Endodermal cell (in vitro differentiated cells): Measurements from ENCODE around the gene SOCS1. TPM values are rescaled to one million over a fixed set of nuclear protein-coding genes. Genes with fewer than 3 reads are reported as not detected.

Experiments used
- DNase-seq: peaks from one replicate; pipeline ENCODE4 v3.0.0-alpha.2; 2017
- H3K27ac ChIP-seq: 2 replicates; pipeline ENCODE4 v1.5.1; 2013; ENCODE audit warnings: mild to moderate bottlenecking, low read depth, low read length, moderate library complexity
- H3K27me3 ChIP-seq: 2 replicates; pipeline ENCODE4 v1.6.1; 2013; ENCODE audit warnings: mild to moderate bottlenecking, low read length, moderate library complexity; ENCODE audit not compliant: insufficient read depth, control insufficient read depth, poor library complexity, severe bottlenecking
- H3K36me3 ChIP-seq: 2 replicates; pipeline ENCODE4 v1.7.0; 2013; ENCODE audit warnings: mild to moderate bottlenecking, low read length, moderate library complexity; ENCODE audit not compliant: control insufficient read depth, insufficient read depth
- H3K4me1 ChIP-seq: one replicate; pipeline ENCODE4 v1.7.0; 2013; ENCODE audit warnings: low read length; ENCODE audit not compliant: control insufficient read depth, insufficient read depth
- H3K4me3 ChIP-seq: 2 replicates; pipeline ENCODE4 v1.5.1; 2013; ENCODE audit warnings: mild to moderate bottlenecking, low read length, moderate library complexity
- H3K9ac ChIP-seq: 2 replicates; pipeline ENCODE4 v1.6.1; 2013; ENCODE audit warnings: mild to moderate bottlenecking, low read length, moderate library complexity; ENCODE audit not compliant: poor library complexity, severe bottlenecking; ENCODE audit errors: extremely low read depth
- H3K9me3 ChIP-seq: 2 replicates; pipeline ENCODE4 v1.6.1; 2013; ENCODE audit warnings: mild to moderate bottlenecking, low read length, moderate library complexity; ENCODE audit not compliant: control insufficient read depth
- H3K27ac Mint-ChIP-seq: 2 replicates; pipeline ENCODE4 v1.8.0; 2020; ENCODE audit warnings: mixed read lengths
- H3K27me3 Mint-ChIP-seq: 2 replicates; pipeline ENCODE4 v1.8.0; 2021; ENCODE audit warnings: mild to moderate bottlenecking, mixed read lengths; ENCODE audit not compliant: insufficient read depth
- H3K36me3 Mint-ChIP-seq: 2 replicates; pipeline ENCODE4 v1.8.0; 2020; ENCODE audit warnings: low read depth, mixed read lengths
- H3K4me1 Mint-ChIP-seq: 2 replicates; pipeline ENCODE4 v1.8.0; 2020; ENCODE audit warnings: mixed read lengths
- H3K4me3 Mint-ChIP-seq: 2 replicates; pipeline ENCODE4 v1.8.0; 2020; ENCODE audit warnings: mild to moderate bottlenecking, moderate library complexity, mixed read lengths
- H3K9me3 Mint-ChIP-seq: 2 replicates; pipeline ENCODE4 v1.8.0; 2020; ENCODE audit warnings: mild to moderate bottlenecking, mixed read lengths
- CTCF ChIP-seq: fragments of 200-600 bp; sonication (generic); conservative IDR thresholded peaks from 2 replicates; pipeline ENCODE4 v1.5.0; 2021; ENCODE audit warnings: antibody characterized with exemption, mild to moderate bottlenecking
- WGBS, 2 experiments: methylation state at CpG; one replicate each; pipeline versions ENCODE4 v1.1.5 to v1.1.7; 2013; ENCODE audit warnings: missing lambda C conversion rate in 2 of 2, mixed read lengths in 1 of 2; ENCODE audit not compliant: insufficient coverage in 1 of 2, insufficient read length in 1 of 2; 5-methylcytosine and 5-hydroxymethylcytosine counted together
- total RNA-seq, 2 donors: library from RNA; stranded (reverse); fragmentation: NEBNext Ultra II Directional in 1 of 2; extraction: Animal tissue kit (Norgen Biotek cat#: 25700) in 1 of 2; gene quantifications; 2 replicates in 1 of 2; 3 replicates in 1 of 2; pipeline ENCODE4 v1.2.1, GENCODE V29; 2021

SOCS1 gene
- total RNA-seq, 2 donors from 2014 or later: 5.6 to 7.2 TPM

GRCh38 chr16:11289202-11289601 lies 33.2 kb upstream of the SOCS1 start:
- Mint-ChIP-seq H3K4me3 (no peak overlapping the region), H3K27ac (no peak overlapping the region), H3K27me3 (no peaks in the 10 kb centered on the region), H3K36me3 (no peaks in the 10 kb centered on the region), H3K9me3 (no peaks in the 10 kb centered on the region), H3K4me1 (no peaks in the 10 kb centered on the region)
- Histone ChIP-seq H3K27ac (no peak overlapping the region), H3K4me1 (no peaks in the 10 kb centered on the region), H3K9ac (no peak overlapping the region), H3K9me3 (no peaks in the 10 kb centered on the region), H3K27me3 (no peaks in the 10 kb centered on the region), H3K4me3 (no peak overlapping the region), H3K36me3 (no peaks in the 10 kb centered on the region)
- 100% methylated on average over 2 of the region's 2 CpGs; no CpG with 5 or more reads in 1 of the 2 experiments for WGBS, 2 experiments
- no peak for TF ChIP-seq CTCF
- DNase-seq: no peak

- 93 to 100% methylated on average over 1 of the region's 2 CpGs for WGBS, 2 experiments
- Mint-ChIP-seq H3K27ac (no peak overlapping the region), H3K9me3 (no peaks in the 10 kb centered on the region), H3K27me3 (no peaks in the 10 kb centered on the region), H3K4me3 (no peak overlapping the region), H3K36me3 (no peaks in the 10 kb centered on the region), H3K4me1 (peaks cover 4% of the 10 kb centered on the region)
- Histone ChIP-seq H3K36me3 (no peaks in the 10 kb centered on the region), H3K4me3 (no peak overlapping the region), H3K9me3 (no peaks in the 10 kb centered on the region), H3K4me1 (no peaks in the 10 kb centered on the region), H3K27ac (no peak overlapping the region), H3K27me3 (no peaks in the 10 kb centered on the region), H3K9ac (no peak overlapping the region)
- no peak for TF ChIP-seq CTCF
- no peak for DNase-seq
Measured at GRCh38 chr16:11285842-11286241, 29.8 kb upstream of the SOCS1 start.

GRCh38 chr16:11283820-11284248 lies 27.8 kb upstream of the SOCS1 start:
- DNase-seq: no peak
- H3K4me3 ChIP-seq: no peak overlapping the region
- Mint-ChIP-seq H3K4me1 (peaks cover 5% of the 10 kb centered on the region), H3K36me3 (no peaks in the 10 kb centered on the region), H3K9me3 (no peaks in the 10 kb centered on the region), H3K4me3 (no peak overlapping the region), H3K27ac (no peak overlapping the region), H3K27me3 (no peaks in the 10 kb centered on the region)
- 86 to 88% methylated on average over 1 to 4 of the region's 4 CpGs for WGBS, 2 experiments
- H3K27ac ChIP-seq: no peak overlapping the region
- peak; percentile 43 for TF ChIP-seq CTCF
- H3K36me3 ChIP-seq: no peaks in the 10 kb centered on the region
- no peak overlapping the region for H3K9ac ChIP-seq
- H3K4me1 ChIP-seq: no peaks in the 10 kb centered on the region
- no peaks in the 10 kb centered on the region for H3K27me3 ChIP-seq
- no peaks in the 10 kb centered on the region for H3K9me3 ChIP-seq
